Cardiac fibroblast (primary cell): Measurements from ENCODE around the gene PRKCI.
A peak's percentile ranks its signal among the peaks of the same experiment; 100 is the strongest.
"Not testable (repeated sequence)": the region's sequence is repeated elsewhere in the genome, so short reads cannot be mapped to it uniquely, and the experiment has no call there.

Source experiments
- DNase-seq, 2 donors: peaks; one replicate each; pipeline versions ENCODE4 v3.0.0 to v3.0.0-alpha.2; 2010; ENCODE audit warnings: low read depth in 2 of 2
- H3K4me3 ChIP-seq, 2 donors: replicated peaks in 1 of 2; 1 replicate in 1 of 2; 2 replicates in 1 of 2; pipeline ENCODE4 v1.5.1; 2011; ENCODE audit warnings: low read depth in 2 of 2, low read length in 2 of 2, mild to moderate bottlenecking in 2 of 2, moderate library complexity in 1 of 2
- CTCF ChIP-seq: IDR thresholded peaks from one replicate; pipeline ENCODE4 v1.5.1; 2011; ENCODE audit warnings: low read depth, mild to moderate bottlenecking, low read length, inconsistent platforms

The PRKCI gene

GRCh38 chr3:170337420-170337819 is 115.2 kb downstream of the PRKCI start:
- no peak for TF ChIP-seq CTCF
- no peak overlapping the region for H3K4me3 ChIP-seq
- DNase-seq = no peak

- no peak overlapping the region for H3K4me3 ChIP-seq
- no peak for TF ChIP-seq CTCF
- DNase-seq = no peak
These were observed 116.6 kb downstream of the PRKCI start for GRCh38 chr3:170338690-170339340.

- H3K4me3 ChIP-seq, DNase-seq: not testable (repeated sequence)
These were observed 120.0 kb downstream of the PRKCI start for GRCh38 chr3:170342273-170342672.

GRCh38 chr3:170343859-170344258 is 121.6 kb downstream of the PRKCI start:
- not testable (repeated sequence) for DNase-seq, H3K4me3 ChIP-seq

- TF ChIP-seq CTCF = no peak
- DNase-seq = peak; percentile 20 to 40
- no peak overlapping the region for H3K4me3 ChIP-seq
These were observed 122.7 kb downstream of the PRKCI start for GRCh38 chr3:170344971-170345370.

GRCh38 chr3:170346481-170347392 is 124.5 kb downstream of the PRKCI start:
- peak in 1 of 2 donors; percentile 34 for DNase-seq
- no peak for TF ChIP-seq CTCF
- no peak overlapping the region for H3K4me3 ChIP-seq

GRCh38 chr3:170350515-170351413 is 128.5 kb downstream of the PRKCI start:
- no peak for TF ChIP-seq CTCF
- no peak for DNase-seq
- no peak overlapping the region for H3K4me3 ChIP-seq
